ENCODE data around the gene GRB10.

DNA sequence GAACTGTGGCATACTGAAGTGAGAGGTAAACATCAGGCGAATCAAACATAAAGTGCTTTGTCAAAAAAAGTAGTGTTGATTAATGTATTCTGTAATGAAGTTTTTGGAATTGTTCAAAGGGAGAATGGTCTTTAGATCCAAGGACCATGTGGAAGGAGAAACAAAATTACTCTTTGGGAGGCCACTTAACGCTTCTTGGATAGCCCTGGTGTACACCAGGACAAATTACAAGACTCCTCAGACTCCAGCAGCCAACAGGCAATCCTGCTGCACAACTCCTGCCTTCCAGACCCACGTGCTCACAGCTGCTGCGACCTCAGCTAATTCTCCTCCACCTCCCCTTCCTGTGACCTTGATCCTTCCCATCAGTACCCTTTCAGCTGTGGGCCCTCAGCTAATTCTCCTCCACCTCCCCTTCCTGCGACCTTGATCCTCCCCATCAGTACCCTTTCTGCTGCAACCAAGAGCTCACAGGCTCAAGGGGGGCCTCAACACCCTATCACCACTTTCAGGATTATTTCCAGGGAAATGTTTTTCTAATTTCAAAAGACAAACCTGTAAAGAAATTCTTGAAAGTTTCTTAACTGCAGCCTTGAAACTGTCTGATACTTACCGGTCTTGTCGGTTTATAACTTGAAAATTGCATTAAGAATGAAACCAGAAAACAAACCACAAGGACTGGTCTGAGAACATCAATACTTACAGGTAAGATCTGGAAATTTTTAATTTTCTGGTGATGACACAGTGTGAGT, 187.8 kb downstream of the GRB10 start:
- TF ChIP-seq CTCF (IDR thresholded peaks at IDR 0.05) (no peak), POLR2A (IDR thresholded peaks at IDR 0.05; ENCODE audit: low read depth) (no peak), EP300 (IDR thresholded peaks at IDR 0.05) (no peak)
